ENCODE measurements around the gene PAK3. TPM values are rescaled to one million over a fixed set of nuclear protein-coding genes. Genes with fewer than 3 reads are reported as not detected.
A peak's percentile ranks its signal among the peaks of the same experiment; 100 is the strongest.

The PAK3 gene
- total RNA-seq, 4 donors from 2014 or later: 0.42 to 2.1 (median 0.95) TPM

DNA sequence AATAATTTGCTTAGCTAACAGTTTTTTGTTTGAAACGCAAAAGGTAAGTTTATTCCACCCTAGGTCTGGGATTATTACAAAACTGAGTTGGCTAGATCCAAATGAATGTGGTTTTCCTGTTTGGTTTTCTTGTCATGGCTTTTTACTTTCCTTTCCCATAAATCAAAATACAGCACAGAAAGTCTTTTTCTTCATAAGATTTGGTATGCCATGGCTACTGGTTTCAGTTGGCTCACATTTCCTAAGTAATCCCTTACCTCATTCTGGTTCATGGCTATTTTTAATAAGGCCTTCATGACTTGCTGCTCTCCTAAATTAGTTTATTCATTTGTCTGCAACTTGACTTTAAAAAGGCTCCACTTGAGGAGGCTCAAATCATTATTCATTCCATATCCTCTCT, 12.9 kb upstream of the PAK3 start:
- no peaks in the 10 kb centered on the region for H3K27me3 ChIP-seq

DNA sequence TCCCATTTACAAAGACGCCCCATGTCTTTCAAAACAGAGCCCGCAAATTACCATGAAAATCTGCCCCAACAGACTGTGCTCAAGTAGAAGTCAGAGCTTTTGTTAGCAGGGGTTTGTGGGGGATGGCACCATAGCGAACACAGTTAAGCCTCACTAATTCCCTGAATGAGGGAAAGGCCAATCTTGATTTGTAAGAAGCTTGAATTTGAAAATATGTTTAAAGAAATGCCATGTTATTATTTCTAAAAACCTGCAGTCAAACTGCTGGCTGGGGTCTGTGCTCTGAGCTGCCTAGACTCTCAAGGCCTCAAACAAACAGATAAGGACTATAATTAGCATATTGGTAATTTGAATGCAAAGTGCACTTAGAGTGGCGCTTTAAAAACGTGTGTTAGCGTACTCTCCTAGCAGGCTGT, 9.4 kb upstream of the PAK3 start:
- no peak overlapping the region for H3K4me3 ChIP-seq
- intact Hi-C loops (cut with DNase I): no loop called here
- H3K27ac ChIP-seq (replicated peaks in 1 of 4): no peak overlapping the region
- no peak for DNase-seq (ENCODE audit: extremely low spot score)
- H3K9me3 ChIP-seq: no peaks in the 10 kb centered on the region
- H3K27me3 ChIP-seq: peaks cover 0 to 6% (median 0%) of the 10 kb centered on the region in 4 donors
- TF ChIP-seq POLR2A (IDR thresholded peaks at IDR 0.05; ENCODE audit: low read depth) (no peak), POLR2AphosphoS5 (IDR thresholded peaks at IDR 0.05) (no peak), EP300 (IDR thresholded peaks at IDR 0.05) (no peak)
- TF ChIP-seq, protein P1, sequence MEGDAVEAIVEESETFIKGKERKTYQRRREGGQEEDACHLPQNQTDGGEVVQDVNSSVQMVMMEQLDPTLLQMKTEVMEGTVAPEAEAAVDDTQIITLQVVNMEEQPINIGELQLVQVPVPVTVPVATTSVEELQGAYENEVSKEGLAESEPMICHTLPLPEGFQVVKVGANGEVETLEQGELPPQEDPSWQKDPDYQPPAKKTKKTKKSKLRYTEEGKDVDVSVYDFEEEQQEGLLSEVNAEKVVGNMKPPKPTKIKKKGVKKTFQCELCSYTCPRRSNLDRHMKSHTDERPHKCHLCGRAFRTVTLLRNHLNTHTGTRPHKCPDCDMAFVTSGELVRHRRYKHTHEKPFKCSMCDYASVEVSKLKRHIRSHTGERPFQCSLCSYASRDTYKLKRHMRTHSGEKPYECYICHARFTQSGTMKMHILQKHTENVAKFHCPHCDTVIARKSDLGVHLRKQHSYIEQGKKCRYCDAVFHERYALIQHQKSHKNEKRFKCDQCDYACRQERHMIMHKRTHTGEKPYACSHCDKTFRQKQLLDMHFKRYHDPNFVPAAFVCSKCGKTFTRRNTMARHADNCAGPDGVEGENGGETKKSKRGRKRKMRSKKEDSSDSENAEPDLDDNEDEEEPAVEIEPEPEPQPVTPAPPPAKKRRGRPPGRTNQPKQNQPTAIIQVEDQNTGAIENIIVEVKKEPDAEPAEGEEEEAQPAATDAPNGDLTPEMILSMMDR (IDR thresholded peaks at IDR 0.05): no peak
- WGBS: 35% methylated on average over 6 of the region's 6 CpGs
- no peaks in the 10 kb centered on the region for H3K36me3 ChIP-seq
- no peaks in the 10 kb centered on the region for H3K4me1 ChIP-seq

More for the DNA sequence above, 12.9 kb upstream of the PAK3 start:
- H3K4me3 ChIP-seq: no peak overlapping the region
- TF ChIP-seq POLR2AphosphoS5 (IDR thresholded peaks at IDR 0.05): no peak
- TF ChIP-seq, protein P1 (IDR thresholded peaks at IDR 0.05): no peak
- TF ChIP-seq EP300 (IDR thresholded peaks at IDR 0.05): no peak
- TF ChIP-seq POLR2A (IDR thresholded peaks at IDR 0.05; ENCODE audit: low read depth): no peak
- no peak overlapping the region for H3K27ac ChIP-seq (replicated peaks in 1 of 4)
- DNase-seq (ENCODE audit: extremely low spot score): no peak
- WGBS: 37% methylated on average over 1 of the region's 1 CpG
- intact Hi-C loops (cut with DNase I): no loop called here
- no peaks in the 10 kb centered on the region for H3K9me3 ChIP-seq
- H3K4me1 ChIP-seq: no peaks in the 10 kb centered on the region
- no peaks in the 10 kb centered on the region for H3K36me3 ChIP-seq

DNA sequence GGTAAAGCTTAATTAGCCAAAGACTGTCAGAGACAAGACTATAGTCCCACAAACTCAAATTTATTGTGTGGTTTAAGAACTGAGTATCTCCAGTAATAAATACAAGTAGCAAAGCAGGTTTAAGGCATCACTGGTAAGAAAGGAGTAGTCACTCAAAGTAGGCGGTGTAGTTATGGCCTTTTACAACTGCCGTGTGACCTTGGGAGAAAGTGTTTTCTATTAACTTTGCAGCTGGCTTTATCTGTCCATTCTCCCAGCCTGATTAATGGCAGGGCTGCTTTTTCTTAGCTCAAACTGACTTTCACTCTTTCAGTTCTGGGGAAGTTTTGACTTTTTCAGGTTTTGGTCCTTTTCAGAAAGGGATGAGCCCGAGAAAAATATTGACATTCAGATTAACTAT, 7.4 kb upstream of the PAK3 start:
- intact Hi-C loops (cut with DNase I): no loop called here

DNA sequence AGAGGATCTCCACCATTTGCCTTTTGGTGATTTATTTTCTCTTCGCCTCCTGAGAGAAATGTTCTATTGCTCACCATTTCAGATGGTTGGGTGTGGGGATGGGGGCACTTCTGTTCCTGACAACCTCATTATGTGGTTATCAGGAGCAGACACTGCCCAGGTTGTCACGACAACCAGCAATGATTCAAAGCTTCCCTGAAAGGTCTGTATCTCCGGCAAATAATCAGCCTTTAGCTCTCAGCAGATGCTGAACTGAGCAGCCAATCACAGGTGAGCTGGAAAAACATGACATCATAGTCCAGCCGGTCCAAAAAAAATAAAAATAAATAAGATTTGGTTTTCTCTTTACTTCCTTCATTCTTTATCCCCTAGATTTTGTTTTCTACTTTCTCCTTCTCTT, 5.5 kb upstream of the PAK3 start:
- Histone ChIP-seq H3K27me3 (peaks cover 0 to 8% (median 0%) of the 10 kb centered on the region in 4 donors), H3K27ac (replicated peaks in 1 of 4) (no peak overlapping the region), H3K36me3 (no peaks in the 10 kb centered on the region), H3K4me3 (no peak overlapping the region), H3K4me1 (peaks cover 0 to 3% (median 0%) of the 10 kb centered on the region in 4 donors), H3K9me3 (no peaks in the 10 kb centered on the region)
- DNase-seq (ENCODE audit: extremely low spot score): no peak
- intact Hi-C loops (cut with DNase I): loop anchor here (10.0 kb wide), 1 partner anchor 354 kb away; no protein-coding TSS in a partner anchor
- WGBS: 59% methylated on average over 4 of the region's 4 CpGs
- TF ChIP-seq, protein P1 (IDR thresholded peaks at IDR 0.05): no peak
- TF ChIP-seq EP300 (IDR thresholded peaks at IDR 0.05): no peak
- TF ChIP-seq POLR2AphosphoS5 (IDR thresholded peaks at IDR 0.05): no peak
- no peak for TF ChIP-seq POLR2A (IDR thresholded peaks at IDR 0.05; ENCODE audit: low read depth)

More for the DNA sequence above, 7.4 kb upstream of the PAK3 start:
- no peak overlapping the region for H3K4me3 ChIP-seq
- H3K27me3 ChIP-seq: peaks cover 0 to 8% (median 0%) of the 10 kb centered on the region in 4 donors
- no peaks in the 10 kb centered on the region for H3K9me3 ChIP-seq
- 73% methylated on average over 3 of the region's 3 CpGs for WGBS
- H3K36me3 ChIP-seq: no peaks in the 10 kb centered on the region
- no peak overlapping the region for H3K27ac ChIP-seq (replicated peaks in 1 of 4)
- DNase-seq (ENCODE audit: extremely low spot score): no peak
- H3K4me1 ChIP-seq: no peaks in the 10 kb centered on the region
- TF ChIP-seq EP300 (IDR thresholded peaks at IDR 0.05) (no peak), POLR2AphosphoS5 (IDR thresholded peaks at IDR 0.05) (no peak), POLR2A (IDR thresholded peaks at IDR 0.05; ENCODE audit: low read depth) (no peak)
- TF ChIP-seq, protein P1 (IDR thresholded peaks at IDR 0.05): no peak

DNA sequence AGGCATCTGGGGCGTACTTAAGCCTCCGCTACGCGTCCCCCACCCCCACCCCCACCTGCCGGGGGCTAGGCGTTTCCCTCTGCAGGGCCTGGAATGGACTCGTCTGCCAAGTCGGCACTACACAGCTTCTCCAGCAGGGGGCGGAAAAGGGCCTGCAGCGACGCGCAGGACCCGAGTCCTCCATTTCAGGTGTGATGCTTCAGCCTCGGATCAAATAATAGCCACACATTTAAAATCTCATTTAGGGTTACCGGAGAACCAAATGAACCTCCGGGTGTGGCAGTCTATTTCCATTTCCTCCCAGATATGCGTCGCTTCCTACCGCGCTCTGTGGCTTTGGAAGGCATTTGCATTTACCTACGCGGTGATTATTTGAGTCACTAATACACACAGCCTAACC, 2.9 kb downstream of the PAK3 start:
- peaks cover 0 to 30% (median 2%) of the 10 kb centered on the region in 4 donors for H3K27me3 ChIP-seq
- H3K4me1 ChIP-seq: peaks cover 0 to 17% (median 7%) of the 10 kb centered on the region in 4 donors
- no peak overlapping the region for H3K4me3 ChIP-seq
- no peaks in the 10 kb centered on the region for H3K9me3 ChIP-seq
- no peak overlapping the region for H3K27ac ChIP-seq (replicated peaks in 1 of 4)
- DNase-seq (ENCODE audit: extremely low spot score): no peak
- WGBS: 42% methylated on average over 13 of the region's 22 CpGs
- intact Hi-C loops (cut with DNase I): loop anchor here (10.0 kb wide), 1 partner anchor 346 kb away; no protein-coding TSS in a partner anchor
- no peaks in the 10 kb centered on the region for H3K36me3 ChIP-seq
- no peak for TF ChIP-seq POLR2AphosphoS5 (IDR thresholded peaks at IDR 0.05)
- TF ChIP-seq, protein P1 (IDR thresholded peaks at IDR 0.05): peak; percentile 31 to 59 (median 58)
- TF ChIP-seq EP300 (IDR thresholded peaks at IDR 0.05): no peak
- no peak for TF ChIP-seq POLR2A (IDR thresholded peaks at IDR 0.05; ENCODE audit: low read depth)

All from esophagus muscularis mucosa (tissue), 4 donors.